ENCODE data around the gene RBM19. TPM values are rescaled to one million over a fixed set of nuclear protein-coding genes. Genes with fewer than 3 reads are reported as not detected.

Gene RBM19
- total and polyA plus RNA-seq, 2 donors (not counting 3 experiments of a cell fraction or from before 2014, with no cell fraction given) = 13.2 to 34.4 TPM

- Histone ChIP-seq H2AFZ (ENCODE audit: low read depth, low read length) (no peak overlapping the region), H3K27me3 (ENCODE audit: control insufficient read depth in 2 of 2, insufficient read depth in 2 of 2, low read length in 2 of 2) (no peaks in the 10 kb centered on the region), H3K9me3 (replicated peaks; ENCODE audit: control insufficient read depth, insufficient read depth, low read length) (no peaks in the 10 kb centered on the region), H3K4me1 (ENCODE audit: control insufficient read depth, extremely low read depth, insufficient read depth, low read length) (no peaks in the 10 kb centered on the region), H3K9ac (replicated peaks; ENCODE audit: extremely low read depth, insufficient read depth, low read length) (no peak overlapping the region), H3K9me1 (replicated peaks; ENCODE audit: control insufficient read depth, extremely low read depth, insufficient read depth, low read length) (no peaks in the 10 kb centered on the region), H3K79me2 (ENCODE audit: control insufficient read depth, insufficient read depth, low read length) (no peaks in the 10 kb centered on the region), H3K4me3 (replicated peaks in 1 of 3; ENCODE audit: insufficient read depth in 1 of 3, low read depth in 1 of 3, low read length in 3 of 3) (no peak overlapping the region), H3K36me3 (ENCODE audit: control insufficient read depth in 2 of 2, extremely low read depth in 1 of 2, insufficient read depth in 2 of 2, low read length in 2 of 2) (no peaks in the 10 kb centered on the region), H3K4me2 (ENCODE audit: insufficient read depth, low read length) (no peak overlapping the region), H3K27ac (ENCODE audit: insufficient read depth, low read depth, low read length) (no peak overlapping the region), H4K20me1 (replicated peaks; ENCODE audit: control insufficient read depth, extremely low read depth, insufficient read depth, low read length) (no peaks in the 10 kb centered on the region)
- TF ChIP-seq CTCF (IDR thresholded peaks at IDR 0.05; ENCODE audit: extremely low read depth in 1 of 2, insufficient read depth in 1 of 2, low read depth in 1 of 2, low read length in 2 of 2) = no peak
- no peak for TF ChIP-seq EZH2 (IDR thresholded peaks at IDR 0.05; ENCODE audit: borderline replicate concordance, low read depth, low read length, severe bottlenecking)
- no peak for TF ChIP-seq FOS (IDR thresholded peaks at IDR 0.05; ENCODE audit: borderline replicate concordance, insufficient read depth, low read length)
- TF ChIP-seq POLR2A (IDR thresholded peaks at IDR 0.05; ENCODE audit: low read depth, low read length) = no peak
- no peak for TF ChIP-seq POLR2AphosphoS5 (IDR thresholded peaks at IDR 0.05; ENCODE audit: insufficient read depth, low read depth, low read length)
- no peak for TF ChIP-seq GATA2 (IDR thresholded peaks at IDR 0.05; ENCODE audit: insufficient read depth, insufficient read length, low read depth, low read length)
- TF ChIP-seq MYC (IDR thresholded peaks at IDR 0.05; ENCODE audit: low read depth, low read length) = no peak
- dilution Hi-C loops (cut with MboI; ENCODE audit: extremely low pct_ligation_motif_present, low sequenced_read_pairs) = no loop called here
- POLR2A ChIA-PET = no interaction called here
- FAIRE-seq (no peak), DNase-seq (ENCODE audit: low read depth, low spot score) (no peak)
- intact Hi-C loops (cut with micrococcal nuclease) = no loop called here
- CTCF ChIA-PET = no interaction called here
- BruUV-seq (replicated peaks) = no TSS peak
Measured at GRCh38 chr12:113777751-113778150, 188.4 kb downstream of the RBM19 start.

DNA sequence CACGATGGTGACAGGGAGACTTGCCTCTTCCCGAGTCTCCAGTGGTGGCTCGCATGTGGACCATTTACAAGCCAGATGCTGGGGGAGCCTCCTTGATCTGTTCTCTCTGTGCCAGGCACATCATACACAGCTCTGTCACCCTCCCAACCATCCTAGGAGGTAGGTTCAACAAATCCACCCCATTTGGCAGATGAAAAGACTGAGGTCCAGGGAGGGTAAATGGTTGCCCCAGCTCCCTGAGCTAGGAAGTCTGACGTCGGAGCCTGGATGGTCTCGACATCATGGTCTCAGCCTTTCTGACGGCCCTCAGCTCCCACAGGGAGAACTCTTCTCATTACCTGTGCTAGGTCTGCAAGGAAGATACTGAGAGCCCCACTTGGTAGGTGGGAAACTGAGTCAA, 189.6 kb downstream of the RBM19 start:
- H3K79me2 ChIP-seq (ENCODE audit: control insufficient read depth, insufficient read depth, low read length) = no peaks in the 10 kb centered on the region
- no peak for DNase-seq (ENCODE audit: low read depth, low spot score)
- CTCF ChIA-PET = no interaction called here
- H3K4me1 ChIP-seq (ENCODE audit: control insufficient read depth, extremely low read depth, insufficient read depth, low read length) = no peaks in the 10 kb centered on the region
- no peak for TF ChIP-seq MAX (IDR thresholded peaks at IDR 0.05; ENCODE audit: insufficient read depth, insufficient read length)
- no peak overlapping the region for H3K4me2 ChIP-seq (ENCODE audit: insufficient read depth, low read length)
- FAIRE-seq = no peak
- no peaks in the 10 kb centered on the region for H3K9me1 ChIP-seq (replicated peaks; ENCODE audit: control insufficient read depth, extremely low read depth, insufficient read depth, low read length)
- H4K20me1 ChIP-seq (replicated peaks; ENCODE audit: control insufficient read depth, extremely low read depth, insufficient read depth, low read length) = no peaks in the 10 kb centered on the region
- no peak overlapping the region for H3K27ac ChIP-seq (ENCODE audit: insufficient read depth, low read depth, low read length)
- intact Hi-C loops (cut with micrococcal nuclease) (no loop called here), dilution Hi-C loops (cut with MboI; ENCODE audit: extremely low pct_ligation_motif_present, low sequenced_read_pairs) (no loop called here)
- H2AFZ ChIP-seq (ENCODE audit: low read depth, low read length) = no peak overlapping the region
- no peak overlapping the region for H3K9ac ChIP-seq (replicated peaks; ENCODE audit: extremely low read depth, insufficient read depth, low read length)
- H3K27me3 ChIP-seq (ENCODE audit: control insufficient read depth in 2 of 2, insufficient read depth in 2 of 2, low read length in 2 of 2) = no peaks in the 10 kb centered on the region
- POLR2A ChIA-PET = no interaction called here
- H3K9me3 ChIP-seq (replicated peaks; ENCODE audit: control insufficient read depth, insufficient read depth, low read length) = no peaks in the 10 kb centered on the region
- no TSS peak for BruUV-seq (replicated peaks)
- H3K4me3 ChIP-seq (replicated peaks in 1 of 3; ENCODE audit: insufficient read depth in 1 of 3, low read depth in 1 of 3, low read length in 3 of 3) = no peak overlapping the region
- H3K36me3 ChIP-seq (ENCODE audit: control insufficient read depth in 2 of 2, extremely low read depth in 1 of 2, insufficient read depth in 2 of 2, low read length in 2 of 2) = no peaks in the 10 kb centered on the region

Data from endothelial cell of umbilical vein (primary cell).